NCI-H82 treated with DMSO at 0.1 percent for 48 hours (cell line): ENCODE measurements around the gene ABCA13.

Experiments
- DNase-seq: peaks from one replicate; lab custom pipeline; 2025; ENCODE audit not compliant: unreplicated experiment; lab: John Stamatoyannopoulos, UW

ABCA13 gene

DNA sequence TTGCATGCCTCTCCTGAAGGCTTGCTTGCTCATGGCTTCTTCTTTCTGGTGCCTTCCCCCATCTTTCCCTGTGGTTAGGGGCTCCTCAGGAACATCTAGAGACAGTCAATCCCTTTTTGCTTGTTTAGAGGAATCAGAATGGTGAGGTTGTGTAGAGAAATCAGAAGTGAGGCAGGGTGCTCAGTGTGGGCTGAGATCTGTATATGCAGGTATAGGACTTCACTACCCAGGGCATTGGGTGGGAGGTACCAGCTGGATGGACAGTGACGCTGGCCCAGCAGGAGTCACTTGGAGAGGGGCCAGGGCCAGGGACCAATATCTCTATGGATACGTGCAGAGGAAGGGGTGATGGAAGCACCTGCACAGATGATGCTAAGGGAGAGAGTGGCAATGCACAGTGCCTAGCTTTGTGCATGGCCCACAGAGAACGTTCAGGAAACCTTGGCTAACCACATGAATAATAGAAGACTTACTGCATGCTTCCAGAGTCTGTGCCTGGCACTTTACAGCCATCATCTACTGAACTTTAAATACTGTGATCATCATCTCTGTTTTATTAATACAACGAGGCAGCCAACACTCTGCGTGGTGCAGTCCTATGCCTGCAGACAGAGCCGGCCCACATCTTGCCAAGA, 255.2 kb downstream of the ABCA13 start:
- no peak for DNase-seq

GRCh38 chr7:48426966-48427555, 255.8 kb downstream of the ABCA13 start:
- no peak for DNase-seq

DNA sequence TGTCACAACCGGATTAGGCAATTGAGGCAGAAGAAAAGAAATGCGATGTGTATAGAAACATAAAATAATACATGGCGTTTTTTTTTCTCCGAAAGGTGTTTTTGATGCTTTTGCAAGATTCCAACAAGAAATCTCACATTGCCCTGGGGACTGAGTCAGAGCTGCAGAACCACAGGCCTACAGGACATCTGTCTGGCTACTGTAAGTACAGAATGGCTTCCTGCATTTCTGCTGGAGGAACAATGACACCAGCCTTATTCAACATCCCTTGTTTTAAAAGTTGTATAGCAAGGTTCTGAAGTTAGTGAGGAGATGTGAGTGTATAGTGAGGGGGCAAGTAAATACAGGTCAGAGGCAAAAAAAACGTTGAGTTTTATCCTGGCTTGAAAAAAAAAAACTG, 256.4 kb downstream of the ABCA13 start:
- DNase-seq, result no peak

DNA sequence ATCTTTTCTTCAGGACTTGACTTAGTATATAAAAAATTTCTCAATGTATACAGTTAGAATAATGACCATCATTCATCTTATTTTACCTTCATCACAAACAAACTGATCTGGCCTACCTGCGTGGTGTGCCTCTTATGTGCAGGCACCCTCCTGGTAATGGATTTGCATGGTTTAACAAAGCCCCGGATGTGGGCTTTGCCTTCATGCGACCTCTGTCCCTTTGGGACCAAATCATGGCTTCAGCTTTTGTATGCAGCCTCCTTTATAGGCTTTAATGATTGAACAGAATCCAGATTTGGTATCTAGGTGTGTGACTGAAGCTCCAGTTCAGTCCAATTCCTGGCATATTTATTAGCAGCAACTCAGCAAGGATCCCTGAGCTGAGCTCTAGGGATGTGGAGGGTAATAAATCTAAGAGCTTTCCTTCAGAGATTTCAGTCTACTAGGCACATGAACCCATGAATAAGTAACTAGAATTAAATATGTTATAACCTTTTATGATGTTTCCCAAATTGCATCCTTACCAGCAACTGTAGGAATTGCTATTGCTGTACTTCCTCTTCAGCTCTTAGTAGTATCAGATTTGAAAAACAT, 256.9 kb downstream of the ABCA13 start:
- DNase-seq, result no peak

- no peak for DNase-seq
Measured at GRCh38 chr7:48429117-48429516, 257.9 kb downstream of the ABCA13 start.

- no peak for DNase-seq
Measured at GRCh38 chr7:48438206-48438605, 266.9 kb downstream of the ABCA13 start.

GRCh38 chr7:48441848-48442492, 270.7 kb downstream of the ABCA13 start:
- no peak for DNase-seq

DNA sequence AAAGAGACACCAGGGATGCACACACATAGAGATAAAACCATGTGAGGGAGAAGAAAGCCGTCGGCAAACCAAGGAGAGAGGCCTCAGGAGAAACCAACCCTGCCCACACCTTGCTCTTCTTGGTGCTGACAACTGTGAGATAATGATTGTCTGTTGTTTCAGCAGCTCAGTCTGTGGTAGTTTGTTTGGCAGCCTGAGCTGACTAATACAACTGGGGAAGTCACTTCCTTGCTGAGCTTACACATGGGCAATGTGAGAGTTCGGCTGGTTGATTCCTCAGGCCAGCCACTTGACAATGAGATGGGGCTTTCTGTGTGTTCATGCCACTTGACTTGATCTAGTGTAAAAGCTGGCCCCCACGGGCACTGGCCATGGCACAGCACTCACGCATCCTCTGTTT, 271.8 kb downstream of the ABCA13 start:
- no peak for DNase-seq

DNA sequence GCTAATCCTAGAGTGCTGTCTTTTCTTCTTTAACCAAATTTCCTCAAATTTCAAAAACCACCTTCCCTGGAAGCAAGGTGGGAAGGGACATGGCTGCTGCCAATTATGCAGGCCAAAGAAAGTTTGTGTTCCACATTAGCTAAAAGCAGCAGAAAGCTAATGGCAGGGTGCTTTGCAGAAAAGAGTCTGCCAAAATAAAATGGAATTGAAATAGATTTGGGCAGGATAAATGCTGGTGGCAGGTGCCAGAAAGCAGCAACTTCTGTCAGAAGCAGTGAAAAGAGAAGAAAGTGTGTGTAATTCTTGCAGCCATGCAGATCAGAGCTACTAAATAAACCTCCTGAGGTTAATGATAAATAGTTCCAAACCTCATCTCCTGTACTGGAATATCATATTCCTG, 275.5 kb downstream of the ABCA13 start:
- no peak for DNase-seq

DNA sequence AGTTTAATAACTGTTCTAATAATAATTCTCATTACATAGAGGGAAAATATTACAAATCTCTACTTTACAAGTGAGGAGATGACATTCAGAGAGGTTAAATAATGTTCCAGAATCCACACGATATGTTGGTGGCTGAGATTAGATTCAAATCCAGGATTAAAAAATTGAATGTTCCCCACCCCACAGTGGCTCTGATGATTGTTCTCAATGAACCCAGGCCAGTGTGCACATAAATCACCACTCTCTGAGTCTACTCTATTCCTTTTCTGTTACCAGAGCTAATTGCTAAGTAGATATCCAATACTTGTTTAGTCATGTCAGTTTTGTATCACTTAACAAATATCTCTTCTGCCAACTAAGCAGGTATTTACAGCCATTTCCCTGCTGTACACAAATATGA, 281.0 kb downstream of the ABCA13 start:
- DNase-seq, result no peak

GRCh38 chr7:48454750-48455192, 283.5 kb downstream of the ABCA13 start:
- DNase-seq, result no peak

DNA sequence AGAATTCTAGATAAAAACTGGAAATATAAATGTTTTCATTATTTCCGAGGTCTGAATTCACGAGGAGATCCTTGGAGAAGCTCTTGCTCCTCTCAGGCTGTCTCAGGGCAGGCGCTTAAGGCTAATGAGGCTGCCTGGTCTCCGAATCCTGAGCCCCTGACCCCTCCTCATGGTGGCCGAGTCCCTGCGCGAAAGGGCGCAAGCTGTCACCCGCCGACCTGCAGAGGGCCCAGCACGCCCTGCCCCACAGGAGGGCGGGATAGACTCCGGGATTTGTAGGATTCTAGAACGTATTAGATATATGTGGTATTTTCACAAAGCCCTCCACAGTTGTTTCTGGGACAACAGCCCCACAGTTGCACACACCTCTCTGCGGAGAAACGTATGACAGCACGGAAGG, 284.1 kb downstream of the ABCA13 start:
- DNase-seq, result no peak

GRCh38 chr7:48458701-48459524, 287.7 kb downstream of the ABCA13 start:
- DNase-seq, result no peak

DNA sequence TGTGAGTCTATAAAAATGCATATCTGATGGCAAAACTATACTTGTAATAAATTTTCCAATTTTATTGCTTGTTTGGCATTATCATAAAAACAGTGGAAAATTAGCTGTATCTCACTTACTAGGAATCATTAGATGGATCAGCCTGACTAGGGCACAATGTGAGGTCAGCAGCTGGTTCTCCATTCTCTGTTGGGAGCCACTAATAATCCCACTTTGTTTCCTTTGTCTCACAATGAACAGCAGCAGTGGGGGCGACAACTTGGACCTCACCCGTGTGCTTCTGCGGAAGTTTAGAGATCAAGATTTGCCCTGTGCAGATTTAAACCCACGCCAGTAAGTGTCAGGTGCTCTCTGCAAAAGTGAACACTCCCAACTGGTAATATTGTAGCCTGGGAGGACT, 295.5 kb downstream of the ABCA13 start:
- no peak for DNase-seq

- no peak for DNase-seq
Measured at GRCh38 chr7:48471196-48471595, 299.9 kb downstream of the ABCA13 start.

- no peak for DNase-seq
Measured at GRCh38 chr7:48472640-48473039, 301.4 kb downstream of the ABCA13 start.

DNA sequence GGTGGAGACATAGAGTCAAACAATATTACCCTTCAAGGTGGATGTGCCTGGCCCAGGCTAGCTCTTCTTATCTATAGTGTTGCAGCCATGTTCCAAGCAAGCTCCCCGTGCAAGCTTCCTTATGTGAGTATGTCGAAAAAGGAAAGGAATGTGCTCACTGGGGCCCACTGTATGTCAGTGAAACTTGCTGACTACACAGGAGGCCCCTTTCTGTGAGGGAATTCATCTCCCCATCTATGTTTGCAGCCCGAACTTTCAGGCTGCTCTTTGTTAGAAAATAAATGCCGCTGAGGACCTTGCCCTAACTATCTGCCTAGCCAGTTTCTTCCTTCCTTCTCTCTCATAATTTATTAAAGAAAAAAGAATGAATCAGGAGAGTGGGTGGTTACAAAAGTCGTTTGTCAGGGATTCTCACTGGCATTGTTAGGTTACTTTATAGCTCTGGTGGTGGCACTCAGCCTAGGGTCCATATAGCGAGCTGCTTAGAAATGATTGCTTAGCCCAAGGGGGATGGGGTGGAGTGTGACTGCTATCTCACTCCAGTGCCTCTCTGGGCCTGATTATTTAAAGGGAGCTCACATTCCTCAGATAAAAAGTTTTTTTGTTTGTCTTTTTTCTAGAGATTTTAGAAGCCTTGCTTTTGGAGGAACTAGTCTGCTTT, 302.1 kb downstream of the ABCA13 start:
- no peak for DNase-seq

GRCh38 chr7:48481235-48481634, 310.0 kb downstream of the ABCA13 start:
- no peak for DNase-seq

DNA sequence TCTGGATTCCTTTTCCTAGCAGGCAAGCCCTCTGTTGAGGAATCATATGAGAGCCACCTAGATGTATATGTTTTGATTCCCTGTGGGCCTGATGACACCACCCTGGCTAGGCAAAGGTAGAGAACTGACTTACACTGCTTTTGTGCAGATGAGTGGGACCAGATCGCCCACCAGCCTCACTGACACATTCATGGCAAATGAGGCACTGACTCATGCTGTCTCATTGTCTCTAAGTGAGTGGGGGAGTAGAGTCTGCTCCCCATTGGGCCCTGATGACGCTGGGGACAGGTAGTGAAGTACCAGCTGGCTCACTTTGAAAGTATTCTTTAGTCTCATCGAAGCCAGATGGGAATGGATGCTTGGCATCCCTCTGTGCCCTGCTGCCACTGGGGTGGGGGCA, 326.3 kb downstream of the ABCA13 start:
- DNase-seq, result no peak

- DNase-seq, result no peak
Measured at GRCh38 chr7:48502021-48502420, 330.8 kb downstream of the ABCA13 start.

DNA sequence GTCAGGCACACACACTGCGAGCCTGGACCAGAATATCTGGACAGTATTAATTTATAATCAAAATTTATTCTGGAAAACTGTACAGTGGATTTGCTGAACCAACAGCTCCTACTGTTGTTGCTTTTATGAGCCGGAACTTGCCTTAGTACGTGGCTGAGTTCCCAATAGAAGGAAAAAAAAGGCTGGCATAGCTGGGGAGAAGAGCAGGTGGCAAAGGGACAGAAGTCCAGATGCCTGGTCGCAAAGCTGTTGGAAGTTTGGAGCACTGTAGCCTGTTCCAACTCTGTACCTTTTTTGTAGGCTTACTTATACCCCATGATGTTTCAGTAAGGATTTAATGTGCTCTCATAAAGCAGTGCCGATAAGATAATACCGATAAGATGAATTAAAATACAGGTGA, 333.8 kb downstream of the ABCA13 start:
- no peak for DNase-seq
